SK-N-SH treated with all-trans-retinoic acid at 6 μM for 48 hours (cell line): ENCODE results near the gene STARD9.

Experiments
- ATAC-seq: fragments of 200-7000 bp; cut with Tn5 transposase; 3 replicates; pipeline ENCODE4 v1.9.1; 2020; ENCODE audit warnings: mild to moderate bottlenecking, moderate library complexity
- BACH2 ChIP-seq: fragments of 250-450 bp; sonication (Bioruptor Pico); IDR thresholded peaks from 2 replicates; pipeline ENCODE4 v1.9.0; 2021; ENCODE audit warnings: mild to moderate bottlenecking, borderline replicate concordance
- CSDC2 ChIP-seq: fragments of 250-450 bp; sonication (Bioruptor Pico); IDR thresholded peaks from 2 replicates; pipeline ENCODE4 v1.5.0; 2020; ENCODE audit warnings: mild to moderate bottlenecking, moderate library complexity
- ESRRG ChIP-seq: fragments of 250-450 bp; sonication (Bioruptor Pico); IDR thresholded peaks from 2 replicates; pipeline ENCODE4 v1.6.1; 2021; ENCODE audit warnings: mild to moderate bottlenecking
- GLIS3 ChIP-seq: fragments of 250-450 bp; sonication (Bioruptor Pico); IDR thresholded peaks from 2 replicates; pipeline ENCODE4 v1.5.0; 2020; ENCODE audit warnings: mild to moderate bottlenecking, moderate library complexity
- OSR1 ChIP-seq: fragments of 250-450 bp; sonication (Bioruptor Pico); IDR thresholded peaks from 2 replicates; pipeline ENCODE4 v1.8.0; 2022; ENCODE audit warnings: moderate library complexity, mild to moderate bottlenecking, inconsistent platforms
- PPARA ChIP-seq: fragments of 250-450 bp; sonication (Bioruptor Pico); IDR thresholded peaks from 2 replicates; pipeline ENCODE4 v1.5.0; 2020; ENCODE audit warnings: mild to moderate bottlenecking, borderline replicate concordance
- SNAI2 ChIP-seq: fragments of 250-450 bp; sonication (Bioruptor Pico); IDR thresholded peaks from 2 replicates; pipeline ENCODE4 v1.5.0; 2020; ENCODE audit warnings: mild to moderate bottlenecking, moderate library complexity
- TOX ChIP-seq: fragments of 250-450 bp; sonication (Bioruptor Pico); IDR thresholded peaks from 2 replicates; pipeline ENCODE4 v1.8.0; 2021; ENCODE audit warnings: mild to moderate bottlenecking, moderate library complexity, borderline replicate concordance
- ZFP3 ChIP-seq: fragments of 250-450 bp; sonication (Bioruptor Pico); IDR thresholded peaks from 2 replicates; pipeline ENCODE4 v1.5.0; 2020; ENCODE audit warnings: mild to moderate bottlenecking, moderate library complexity
- ZFP30 ChIP-seq: fragments of 450-650 bp; formaldehyde crosslinking; IDR thresholded peaks from 2 replicates; pipeline ENCODE4 v1.5.0; 2022; ENCODE audit warnings: mild to moderate bottlenecking, moderate library complexity
- ZNF565 ChIP-seq: fragments of 450-650 bp; formaldehyde crosslinking; conservative IDR thresholded peaks from 2 replicates; pipeline ENCODE4 v1.5.0; 2020; ENCODE audit warnings: low read depth, mild to moderate bottlenecking, moderate library complexity
- ZNF8 ChIP-seq: fragments of 450-650 bp; formaldehyde crosslinking; IDR thresholded peaks from 2 replicates; pipeline ENCODE4 v1.5.0; 2020; ENCODE audit warnings: mild to moderate bottlenecking, moderate library complexity
- TF ChIP-seq, protein P1 (sequence below): fragments of 250-450 bp; sonication (Bioruptor Pico); IDR thresholded peaks from 2 replicates; pipeline ENCODE4 v1.5.1; 2020; ENCODE audit warnings: low read depth, mild to moderate bottlenecking, moderate library complexity
- TF ChIP-seq, protein P2 (sequence below): fragments of 250-450 bp; sonication (Bioruptor Pico); IDR thresholded peaks from 2 replicates; pipeline ENCODE4 v1.5.0; 2020; ENCODE audit warnings: mild to moderate bottlenecking, moderate library complexity
- TF ChIP-seq, protein P3 (sequence below): fragments of 250-450 bp; sonication (Bioruptor Pico); IDR thresholded peaks from 2 replicates; pipeline ENCODE4 v1.5.1; 2021; ENCODE audit warnings: mild to moderate bottlenecking, moderate library complexity
- TF ChIP-seq, protein P4 (sequence below): fragments of 250-450 bp; sonication (Bioruptor Pico); IDR thresholded peaks from 2 replicates; pipeline ENCODE4 v1.8.0; 2021; ENCODE audit warnings: low read depth, mild to moderate bottlenecking, moderate library complexity, borderline replicate concordance

Gene STARD9

DNA sequence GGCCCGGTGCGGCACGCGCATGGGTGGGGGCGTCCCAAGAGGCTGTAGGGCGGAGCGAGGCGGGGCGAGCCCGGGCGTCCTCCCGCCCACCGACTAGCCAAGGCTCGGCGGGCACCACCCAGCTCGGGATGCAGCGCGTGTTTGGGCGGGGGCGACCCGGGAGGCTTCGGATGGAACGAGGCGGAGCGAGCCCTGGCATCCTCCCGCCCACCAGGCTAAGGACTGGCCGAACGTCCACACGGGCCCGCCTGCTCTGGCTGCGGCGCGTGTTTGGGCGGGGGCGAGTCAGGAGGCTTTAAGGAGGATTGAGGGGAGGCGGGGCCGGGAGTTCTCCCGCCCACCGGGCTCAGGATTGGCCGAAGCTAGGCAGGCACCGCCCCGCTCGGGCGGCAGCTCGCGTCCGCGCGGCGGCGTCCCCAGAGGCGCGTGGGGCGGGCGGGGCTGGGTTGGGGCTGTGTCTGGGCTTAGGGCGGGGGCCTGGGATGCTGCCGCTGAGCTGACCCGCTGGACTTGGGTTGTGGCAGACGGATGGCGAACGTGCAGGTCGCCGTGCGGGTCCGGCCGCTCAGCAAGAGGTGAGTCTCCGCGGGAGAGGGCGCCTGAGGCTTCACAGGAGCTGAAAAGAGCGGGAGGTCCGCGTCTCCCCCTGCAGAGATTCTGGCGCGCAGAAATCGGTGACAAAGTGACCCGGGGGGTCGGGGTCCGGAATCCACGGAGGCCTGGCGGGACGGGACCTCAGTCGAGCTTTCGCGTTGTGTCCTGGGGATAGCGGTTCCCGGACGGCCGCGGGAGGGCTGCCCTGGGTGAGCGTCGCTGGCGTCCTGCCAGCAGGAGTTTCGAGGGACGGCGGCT lies at the start of gene STARD9:
TSS of gene STARD9 (plus strand) at position 419 of the 852 bp plus-strand sequence. CDS start at position 529, 110 bp downstream.
- no peak for TF ChIP-seq ZNF565 (CRISPR knock-in tag)
- TF ChIP-seq ESRRG: no peak
- no peak for TF ChIP-seq PPARA (CRISPR knock-in tag)
- no peak for TF ChIP-seq GLIS3 (CRISPR knock-in tag)
- TF ChIP-seq, protein P1, sequence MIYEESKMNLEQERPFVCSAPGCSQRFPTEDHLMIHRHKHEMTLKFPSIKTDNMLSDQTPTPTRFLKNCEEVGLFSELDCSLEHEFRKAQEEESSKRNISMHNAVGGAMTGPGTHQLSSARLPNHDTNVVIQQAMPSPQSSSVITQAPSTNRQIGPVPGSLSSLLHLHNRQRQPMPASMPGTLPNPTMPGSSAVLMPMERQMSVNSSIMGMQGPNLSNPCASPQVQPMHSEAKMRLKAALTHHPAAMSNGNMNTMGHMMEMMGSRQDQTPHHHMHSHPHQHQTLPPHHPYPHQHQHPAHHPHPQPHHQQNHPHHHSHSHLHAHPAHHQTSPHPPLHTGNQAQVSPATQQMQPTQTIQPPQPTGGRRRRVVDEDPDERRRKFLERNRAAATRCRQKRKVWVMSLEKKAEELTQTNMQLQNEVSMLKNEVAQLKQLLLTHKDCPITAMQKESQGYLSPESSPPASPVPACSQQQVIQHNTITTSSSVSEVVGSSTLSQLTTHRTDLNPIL (CRISPR knock-in tag): no peak
- TF ChIP-seq, protein P2, sequence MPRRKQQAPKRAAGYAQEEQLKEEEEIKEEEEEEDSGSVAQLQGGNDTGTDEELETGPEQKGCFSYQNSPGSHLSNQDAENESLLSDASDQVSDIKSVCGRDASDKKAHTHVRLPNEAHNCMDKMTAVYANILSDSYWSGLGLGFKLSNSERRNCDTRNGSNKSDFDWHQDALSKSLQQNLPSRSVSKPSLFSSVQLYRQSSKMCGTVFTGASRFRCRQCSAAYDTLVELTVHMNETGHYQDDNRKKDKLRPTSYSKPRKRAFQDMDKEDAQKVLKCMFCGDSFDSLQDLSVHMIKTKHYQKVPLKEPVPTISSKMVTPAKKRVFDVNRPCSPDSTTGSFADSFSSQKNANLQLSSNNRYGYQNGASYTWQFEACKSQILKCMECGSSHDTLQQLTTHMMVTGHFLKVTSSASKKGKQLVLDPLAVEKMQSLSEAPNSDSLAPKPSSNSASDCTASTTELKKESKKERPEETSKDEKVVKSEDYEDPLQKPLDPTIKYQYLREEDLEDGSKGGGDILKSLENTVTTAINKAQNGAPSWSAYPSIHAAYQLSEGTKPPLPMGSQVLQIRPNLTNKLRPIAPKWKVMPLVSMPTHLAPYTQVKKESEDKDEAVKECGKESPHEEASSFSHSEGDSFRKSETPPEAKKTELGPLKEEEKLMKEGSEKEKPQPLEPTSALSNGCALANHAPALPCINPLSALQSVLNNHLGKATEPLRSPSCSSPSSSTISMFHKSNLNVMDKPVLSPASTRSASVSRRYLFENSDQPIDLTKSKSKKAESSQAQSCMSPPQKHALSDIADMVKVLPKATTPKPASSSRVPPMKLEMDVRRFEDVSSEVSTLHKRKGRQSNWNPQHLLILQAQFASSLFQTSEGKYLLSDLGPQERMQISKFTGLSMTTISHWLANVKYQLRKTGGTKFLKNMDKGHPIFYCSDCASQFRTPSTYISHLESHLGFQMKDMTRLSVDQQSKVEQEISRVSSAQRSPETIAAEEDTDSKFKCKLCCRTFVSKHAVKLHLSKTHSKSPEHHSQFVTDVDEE (CRISPR knock-in tag): 0 out of 2 replicates have a peak, but pooled peaks have one; percentile 19
- TF ChIP-seq, protein P3, sequence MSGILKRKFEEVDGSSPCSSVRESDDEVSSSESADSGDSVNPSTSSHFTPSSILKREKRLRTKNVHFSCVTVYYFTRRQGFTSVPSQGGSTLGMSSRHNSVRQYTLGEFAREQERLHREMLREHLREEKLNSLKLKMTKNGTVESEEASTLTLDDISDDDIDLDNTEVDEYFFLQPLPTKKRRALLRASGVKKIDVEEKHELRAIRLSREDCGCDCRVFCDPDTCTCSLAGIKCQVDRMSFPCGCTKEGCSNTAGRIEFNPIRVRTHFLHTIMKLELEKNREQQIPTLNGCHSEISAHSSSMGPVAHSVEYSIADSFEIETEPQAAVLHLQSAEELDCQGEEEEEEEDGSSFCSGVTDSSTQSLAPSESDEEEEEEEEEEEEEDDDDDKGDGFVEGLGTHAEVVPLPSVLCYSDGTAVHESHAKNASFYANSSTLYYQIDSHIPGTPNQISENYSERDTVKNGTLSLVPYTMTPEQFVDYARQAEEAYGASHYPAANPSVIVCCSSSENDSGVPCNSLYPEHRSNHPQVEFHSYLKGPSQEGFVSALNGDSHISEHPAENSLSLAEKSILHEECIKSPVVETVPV (CRISPR knock-in tag): no peak
- no peak for TF ChIP-seq CSDC2 (CRISPR knock-in tag)
- peak; percentile 97 for ATAC-seq

DNA sequence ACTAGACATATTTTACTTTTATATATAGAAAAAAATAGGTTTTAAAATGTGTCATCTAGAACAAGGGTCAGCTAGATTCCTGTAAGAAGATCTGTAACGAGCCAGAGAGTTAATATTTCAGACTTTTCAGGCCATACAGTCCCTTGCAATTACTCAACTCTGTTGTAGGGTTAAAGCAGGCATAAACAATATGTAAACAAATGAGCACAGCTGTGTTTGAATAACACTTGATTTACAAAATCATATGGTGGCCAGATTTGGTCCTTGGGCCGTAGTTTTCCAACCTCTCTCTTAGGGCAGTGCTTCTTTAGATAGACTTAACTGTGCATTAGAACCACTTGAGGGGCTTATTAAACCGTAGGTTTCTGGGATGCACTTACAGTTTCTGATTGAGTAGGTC lies 46.4 kb upstream of the STARD9 start:
- TF ChIP-seq OSR1 (CRISPR knock-in tag): no peak
- no peak for TF ChIP-seq ZNF8 (CRISPR knock-in tag)
- no peak for TF ChIP-seq TOX (CRISPR knock-in tag)
- TF ChIP-seq SNAI2 (CRISPR knock-in tag): no peak
- no peak for TF ChIP-seq BACH2 (CRISPR knock-in tag)
- no peak for TF ChIP-seq ZFP3
- no peak for TF ChIP-seq CSDC2 (CRISPR knock-in tag)
- TF ChIP-seq, protein P1 (CRISPR knock-in tag): no peak
- no peak for ATAC-seq

DNA sequence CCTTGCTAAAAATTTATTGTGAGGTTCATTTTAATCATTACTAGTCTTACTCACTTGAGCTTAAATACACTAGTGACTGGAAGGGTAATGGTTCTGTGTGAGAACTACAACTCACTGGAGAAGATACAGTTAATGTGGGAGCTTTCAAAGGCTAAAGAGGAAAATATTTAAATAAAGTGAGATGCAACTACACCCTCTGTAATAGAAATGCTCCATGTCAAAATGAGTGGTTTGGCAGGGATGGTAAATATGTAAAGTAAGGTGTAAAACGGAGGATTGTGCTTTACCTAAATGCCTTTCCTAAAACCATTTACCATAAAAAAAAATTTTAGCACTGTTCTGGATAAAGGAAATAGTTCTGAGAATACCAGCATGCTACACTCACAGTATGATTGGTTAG lies 42.2 kb upstream of the STARD9 start:
- no peak for ATAC-seq

More for the DNA sequence above, 42.2 kb upstream of the STARD9 start:
- TF ChIP-seq, protein P4, sequence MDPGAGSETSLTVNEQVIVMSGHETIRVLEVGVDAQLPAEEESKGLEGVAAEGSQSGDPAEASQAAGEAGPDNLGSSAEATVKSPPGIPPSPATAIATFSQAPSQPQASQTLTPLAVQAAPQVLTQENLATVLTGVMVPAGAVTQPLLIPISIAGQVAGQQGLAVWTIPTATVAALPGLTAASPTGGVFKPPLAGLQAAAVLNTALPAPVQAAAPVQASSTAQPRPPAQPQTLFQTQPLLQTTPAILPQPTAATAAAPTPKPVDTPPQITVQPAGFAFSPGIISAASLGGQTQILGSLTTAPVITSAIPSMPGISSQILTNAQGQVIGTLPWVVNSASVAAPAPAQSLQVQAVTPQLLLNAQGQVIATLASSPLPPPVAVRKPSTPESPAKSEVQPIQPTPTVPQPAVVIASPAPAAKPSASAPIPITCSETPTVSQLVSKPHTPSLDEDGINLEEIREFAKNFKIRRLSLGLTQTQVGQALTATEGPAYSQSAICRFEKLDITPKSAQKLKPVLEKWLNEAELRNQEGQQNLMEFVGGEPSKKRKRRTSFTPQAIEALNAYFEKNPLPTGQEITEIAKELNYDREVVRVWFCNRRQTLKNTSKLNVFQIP (CRISPR knock-in tag): no peak
- TF ChIP-seq ZFP30 (CRISPR knock-in tag) (no peak), ZNF8 (CRISPR knock-in tag) (no peak), CSDC2 (CRISPR knock-in tag) (no peak), BACH2 (CRISPR knock-in tag) (no peak), PPARA (CRISPR knock-in tag) (no peak), OSR1 (CRISPR knock-in tag) (no peak)
- TF ChIP-seq, protein P3 (CRISPR knock-in tag): no peak
